GF-D8 (cell line): ENCODE data around the gene MSS51.
A peak's percentile ranks its signal among the peaks of the same experiment; 100 is the strongest.

Experiments
- DNase-seq: peaks from one replicate; lab custom pipeline; 2025; lab: John Stamatoyannopoulos, UW

The MSS51 gene

DNA sequence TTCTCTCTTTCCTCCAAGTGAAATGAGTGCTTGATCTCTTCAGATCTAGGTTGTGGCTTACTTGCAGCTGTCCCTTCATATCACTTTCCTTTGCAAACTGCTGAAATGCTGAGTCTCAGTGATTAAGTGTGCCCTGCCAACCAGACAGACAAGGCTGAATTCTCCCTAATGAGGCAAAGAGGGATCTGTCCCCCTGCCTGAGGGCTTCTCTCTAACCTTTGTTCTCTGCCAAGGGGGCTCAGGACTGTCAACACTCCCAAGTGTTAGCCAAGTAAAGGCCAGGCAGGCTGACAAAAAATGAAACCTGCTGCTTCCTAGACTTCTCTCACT lies at the start of gene MSS51:
TSS of gene MSS51 (minus strand) at position 24 of the 330 bp plus-strand sequence. CDS start 5,277 bp downstream, outside the sequence.
- peak; percentile 54 for DNase-seq

DNA sequence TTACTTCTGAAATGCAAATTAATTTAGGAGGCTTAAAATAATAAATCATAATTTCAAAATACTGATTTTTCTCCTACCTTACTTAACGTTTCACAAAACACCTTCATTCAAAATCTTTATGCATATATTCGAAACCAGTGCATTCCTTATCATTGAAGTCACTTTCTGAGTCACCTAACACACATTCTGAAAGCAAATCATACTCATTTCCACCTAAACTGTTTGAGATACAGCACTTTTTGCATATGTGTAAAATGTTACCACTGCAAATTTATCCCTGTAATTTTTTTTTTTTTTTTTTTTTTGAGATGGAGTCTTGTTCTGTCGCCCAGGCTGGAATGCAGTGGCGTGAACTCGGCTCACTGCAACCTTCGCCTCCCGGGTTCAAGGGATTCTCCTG lies 46.8 kb upstream of the MSS51 start:
- DNase-seq = no peak

DNA sequence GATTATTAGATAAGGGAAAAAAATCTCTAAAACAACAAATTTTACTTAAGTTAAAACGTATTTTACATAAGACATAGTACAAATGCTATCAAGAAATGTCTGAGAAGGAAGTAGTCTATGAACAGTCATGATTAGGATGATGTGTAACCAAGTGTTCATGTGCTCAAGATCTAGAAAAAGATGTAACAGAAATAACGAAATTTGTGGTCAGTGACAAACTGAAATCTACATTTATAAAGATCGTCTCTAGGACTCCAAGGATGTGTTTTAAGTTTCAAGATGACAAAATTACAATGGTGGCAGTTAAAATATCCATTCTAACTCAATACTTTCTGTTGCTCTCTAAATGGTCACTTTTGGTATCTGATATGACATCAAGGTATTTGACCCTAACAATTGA lies 45.3 kb upstream of the MSS51 start:
- DNase-seq = no peak

DNA sequence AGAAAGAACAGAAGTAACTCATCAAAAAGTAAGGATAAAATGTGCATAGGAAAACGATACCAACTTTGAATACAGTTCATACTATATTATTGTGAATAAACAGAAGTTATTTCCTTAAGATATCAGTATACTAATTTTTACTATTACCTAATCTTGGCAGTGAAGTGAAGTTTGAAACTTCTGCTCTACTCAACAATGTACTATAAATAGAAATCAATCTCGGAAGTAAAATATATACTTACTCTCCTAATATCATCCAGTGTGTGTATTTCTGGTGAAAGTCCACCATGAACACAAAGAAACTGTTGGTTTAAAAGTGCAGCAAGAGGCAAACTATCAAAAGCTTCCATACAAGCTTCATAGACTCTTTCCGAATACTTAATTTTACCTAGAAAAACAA lies 37.9 kb upstream of the MSS51 start:
- DNase-seq = no peak

DNA sequence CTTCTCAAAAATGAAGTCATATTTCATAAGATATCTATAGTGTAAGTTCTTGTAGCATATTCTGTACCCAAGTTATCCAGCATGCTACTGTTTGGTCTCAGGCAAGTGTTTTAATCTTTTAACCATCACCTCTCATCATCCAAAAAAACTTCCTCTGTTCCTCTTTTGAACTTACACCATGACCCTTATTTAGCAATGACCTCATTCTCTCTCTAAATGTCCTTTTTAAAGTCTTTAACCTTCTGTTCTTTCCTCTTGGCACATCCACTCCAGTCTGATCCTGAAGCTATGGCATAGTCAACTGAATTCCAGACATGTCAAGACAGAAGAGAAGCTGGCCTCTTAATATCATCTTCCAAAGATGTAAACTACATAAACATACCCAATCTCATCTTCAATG lies 36.2 kb upstream of the MSS51 start:
- no peak for DNase-seq

DNA sequence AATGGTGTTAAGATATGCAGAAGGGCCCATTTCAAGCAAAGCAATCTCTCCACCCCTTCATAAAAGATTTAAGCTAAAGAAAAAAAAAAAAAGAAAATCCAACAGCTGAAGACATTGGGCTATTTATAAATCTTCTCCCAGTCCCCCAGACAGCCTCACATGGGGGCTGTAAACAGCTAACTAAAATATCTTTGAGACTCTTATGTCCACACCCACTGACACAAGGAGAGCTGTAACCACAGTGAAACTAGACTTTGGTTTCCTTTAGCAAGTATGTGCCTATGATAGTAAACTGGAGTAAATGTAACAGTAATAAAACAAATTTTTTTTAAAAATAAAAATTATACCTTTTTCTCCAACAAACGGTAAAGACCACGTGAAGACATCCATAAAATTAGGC lies 33.8 kb upstream of the MSS51 start:
- DNase-seq = no peak

DNA sequence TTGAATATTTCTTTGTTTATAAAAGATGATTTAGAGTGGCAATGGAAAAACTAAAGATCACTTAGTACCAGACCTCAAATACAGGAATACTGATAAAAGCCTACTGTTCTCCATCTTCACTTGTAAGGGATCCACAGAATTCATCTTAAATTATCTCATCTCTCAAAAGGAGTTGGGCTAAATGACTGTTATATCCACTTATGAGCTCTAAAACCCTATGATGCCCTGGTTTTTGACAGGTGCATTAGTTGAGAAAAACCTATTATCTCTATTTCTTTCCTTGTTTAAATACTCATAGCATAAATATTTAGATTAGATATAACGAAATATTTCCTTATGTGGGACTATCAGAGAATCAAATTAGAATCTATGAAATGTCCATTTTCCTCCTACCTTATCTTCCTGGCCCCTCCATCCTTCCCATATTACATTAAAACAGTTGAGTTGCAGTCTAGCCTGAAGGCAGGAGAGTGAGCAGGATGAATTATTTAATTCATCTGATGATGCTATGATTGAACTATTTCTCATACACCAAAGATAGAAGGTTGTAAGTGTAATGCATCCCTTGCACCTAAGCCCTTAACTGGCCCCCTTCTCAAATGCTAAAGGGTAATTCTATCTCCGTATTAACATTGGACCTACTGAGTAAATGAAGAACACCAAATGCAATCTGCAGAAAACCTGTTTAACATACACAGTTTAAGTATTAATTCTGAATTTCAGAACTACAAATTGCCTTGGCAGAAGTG lies 32.8 kb upstream of the MSS51 start:
- no peak for DNase-seq

DNA sequence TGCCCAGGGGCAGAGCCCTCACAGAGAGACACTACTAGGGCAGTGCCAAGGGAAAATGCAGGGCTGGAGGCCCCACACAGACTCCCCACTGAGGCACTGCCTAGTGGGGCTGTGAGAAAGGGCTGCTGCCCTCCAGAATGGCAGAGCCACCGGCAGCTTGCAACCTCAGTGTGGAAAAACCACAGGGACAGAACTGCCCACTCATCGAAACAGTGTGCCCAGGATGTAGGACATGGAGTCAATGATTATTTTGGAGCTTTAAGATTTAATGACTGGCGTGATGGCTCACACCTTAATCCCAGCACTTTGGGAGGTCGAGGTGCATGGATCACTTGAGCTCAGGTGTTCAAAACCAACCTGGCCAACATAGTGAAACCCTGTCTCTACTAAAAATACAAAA lies 27.5 kb upstream of the MSS51 start:
- DNase-seq = no peak

DNA sequence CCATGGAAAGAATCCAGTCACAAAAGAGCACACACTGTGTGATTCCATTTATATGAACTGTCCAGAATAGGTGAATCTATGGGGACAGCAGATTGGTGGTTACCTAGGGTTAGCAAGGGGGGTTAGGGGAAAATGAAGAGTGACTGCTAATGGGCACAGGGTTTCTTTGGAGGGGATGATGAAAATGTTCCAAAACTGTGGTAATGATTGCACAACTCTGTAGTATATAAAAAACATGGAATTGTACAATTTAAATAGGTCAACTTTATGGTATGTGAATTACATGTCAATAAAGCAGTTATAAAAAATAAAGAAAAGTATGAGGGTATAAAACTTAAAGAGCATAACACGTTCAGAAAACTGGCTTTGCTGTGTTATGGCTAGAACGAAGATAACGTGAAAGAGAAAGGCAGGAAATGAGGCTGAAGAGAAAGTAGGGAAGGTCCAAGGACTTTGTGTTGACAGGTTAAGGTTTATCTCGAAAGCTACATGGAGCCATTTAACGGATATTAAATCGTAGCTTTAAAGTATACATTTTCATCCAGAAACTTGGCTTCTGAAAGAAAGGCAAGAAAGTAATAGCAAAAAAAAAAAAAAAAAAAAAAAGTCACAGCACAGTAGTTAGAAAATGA lies 26.4 kb upstream of the MSS51 start:
- no peak for DNase-seq

DNA sequence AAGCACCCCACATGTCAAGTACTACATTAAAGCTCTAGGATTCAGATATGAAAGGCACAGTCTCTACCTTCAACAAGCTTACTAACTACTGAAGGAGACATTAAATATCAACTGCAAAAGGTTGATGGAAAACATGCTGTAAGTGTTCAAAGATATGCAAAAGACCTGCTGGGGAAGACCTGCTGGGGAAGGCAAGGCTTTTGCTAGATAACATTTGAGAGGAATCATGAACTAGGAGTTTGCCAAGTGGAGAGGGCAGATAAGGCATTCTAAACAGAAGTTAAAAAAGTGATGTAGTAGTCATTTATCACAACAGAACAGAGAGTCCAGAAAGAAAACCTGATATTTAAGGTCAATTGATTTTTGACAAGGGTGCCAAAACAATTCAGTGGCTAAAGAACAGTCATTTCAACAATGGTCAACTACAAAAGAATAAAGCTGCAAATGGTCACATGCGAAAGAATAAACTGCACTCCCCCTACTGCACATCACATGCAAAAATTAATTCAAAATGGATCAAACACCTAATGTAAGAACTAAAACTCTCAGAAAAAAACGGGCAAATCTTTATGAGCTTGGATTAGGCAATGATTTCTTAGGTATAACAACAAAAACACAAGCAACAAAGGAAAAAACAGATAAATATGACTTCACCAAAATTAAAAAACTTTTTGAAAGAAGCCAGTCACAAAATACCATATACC lies 23.0 kb upstream of the MSS51 start:
- no peak for DNase-seq

DNA sequence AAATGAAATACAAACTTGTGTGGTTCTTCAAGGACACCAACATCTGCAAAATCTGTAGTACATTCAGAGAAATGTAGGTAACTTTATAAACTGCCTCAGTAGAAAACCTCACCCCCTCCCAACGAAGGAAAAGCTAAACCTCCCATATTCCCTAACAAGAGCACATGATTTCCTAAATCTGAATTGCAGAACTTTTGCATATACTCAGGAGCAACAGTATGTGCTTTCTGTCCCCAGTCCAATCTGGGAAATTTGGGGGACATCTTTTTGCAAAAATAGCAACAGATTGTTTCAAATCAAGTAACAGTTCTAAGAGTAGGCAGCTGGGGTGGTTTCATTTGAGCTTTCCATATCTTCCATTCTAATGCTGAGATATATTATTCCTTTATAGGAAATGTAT lies 15.8 kb upstream of the MSS51 start:
- DNase-seq = no peak

DNA sequence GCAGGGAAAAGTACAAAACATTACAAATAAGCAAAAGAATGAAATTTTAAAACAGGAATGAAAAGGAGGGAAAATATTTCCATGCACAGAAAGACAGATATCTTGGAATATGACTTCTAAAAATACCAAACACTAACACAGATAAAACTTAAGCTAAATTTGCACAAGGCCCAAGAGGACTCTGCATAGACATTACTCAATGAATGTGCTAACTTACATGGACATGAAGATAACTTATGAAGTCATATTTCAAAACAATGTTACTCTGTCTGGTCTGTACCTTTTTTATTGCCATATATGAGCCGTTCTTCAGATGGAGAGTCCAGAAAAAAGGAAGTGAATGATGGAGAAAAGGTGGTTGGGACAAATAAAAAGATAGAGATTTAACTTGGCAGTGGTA lies 15.0 kb upstream of the MSS51 start:
- DNase-seq = no peak

DNA sequence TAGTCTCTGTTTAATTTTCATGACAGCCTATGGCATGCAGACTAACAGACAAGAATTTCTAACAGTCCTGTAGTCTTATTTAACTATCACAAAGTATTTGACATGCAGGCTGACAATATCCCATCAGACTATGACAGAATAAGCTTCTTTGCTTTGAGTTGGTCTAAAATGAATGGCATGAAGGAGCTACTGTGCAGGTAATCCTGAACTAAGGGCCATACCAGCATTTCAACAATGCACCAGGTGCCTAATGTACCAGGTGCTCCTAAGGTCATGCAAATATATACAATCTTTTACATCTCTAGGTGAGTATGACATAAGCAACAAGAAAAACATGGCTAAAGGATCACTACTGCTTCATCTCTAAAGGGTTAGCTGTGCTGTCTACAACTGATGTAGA lies 13.6 kb upstream of the MSS51 start:
- no peak for DNase-seq

DNA sequence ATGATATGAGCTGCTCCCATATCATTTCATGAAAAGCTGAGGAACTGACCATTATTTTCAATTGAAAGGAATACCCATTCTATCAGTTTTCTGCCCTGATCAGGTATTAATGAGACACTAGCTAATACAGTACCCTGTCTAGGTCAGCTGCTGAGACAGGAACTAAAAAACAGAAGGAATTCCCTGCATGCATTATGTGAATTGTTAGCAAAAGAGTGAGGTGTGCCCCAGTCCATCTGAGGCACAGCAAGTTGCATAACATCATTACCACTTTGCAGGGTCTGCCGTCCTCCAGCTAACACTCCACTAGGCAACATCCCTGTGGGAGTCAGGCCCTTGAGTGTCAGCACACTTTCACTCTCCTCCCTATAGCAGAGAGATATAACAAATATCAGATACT lies 11.1 kb upstream of the MSS51 start:
- no peak for DNase-seq

DNA sequence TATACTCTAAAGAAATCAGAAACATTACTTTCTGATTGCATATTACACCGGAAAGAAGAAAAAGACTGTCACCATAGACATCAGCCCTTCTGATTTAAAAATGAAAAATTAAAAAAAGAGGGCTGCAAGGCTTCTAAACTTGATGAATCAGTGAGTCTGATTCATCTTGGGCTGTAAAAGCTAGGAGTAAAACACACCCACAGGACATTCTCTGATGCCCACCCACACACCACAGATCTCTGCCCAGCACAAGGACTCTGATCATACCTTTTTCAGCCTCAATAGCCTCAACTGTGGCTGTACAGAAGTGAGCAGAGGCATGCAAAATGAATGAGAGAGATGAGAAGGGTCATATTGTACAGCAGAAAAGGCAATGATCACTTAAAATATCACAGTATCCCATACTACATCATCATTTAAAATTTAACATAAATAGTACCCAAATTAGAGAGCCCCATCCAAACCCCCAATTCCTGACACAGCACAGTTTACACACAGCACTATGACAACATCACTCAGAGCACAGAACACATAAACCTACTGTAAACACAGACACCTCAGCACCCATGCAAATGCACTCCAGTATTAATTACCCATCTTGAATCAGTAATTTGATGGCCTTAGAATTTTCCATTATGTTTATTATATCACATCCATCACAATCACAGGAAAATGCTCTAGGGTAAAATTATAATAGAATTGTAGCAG lies 6.4 kb upstream of the MSS51 start:
- no peak for DNase-seq

DNA sequence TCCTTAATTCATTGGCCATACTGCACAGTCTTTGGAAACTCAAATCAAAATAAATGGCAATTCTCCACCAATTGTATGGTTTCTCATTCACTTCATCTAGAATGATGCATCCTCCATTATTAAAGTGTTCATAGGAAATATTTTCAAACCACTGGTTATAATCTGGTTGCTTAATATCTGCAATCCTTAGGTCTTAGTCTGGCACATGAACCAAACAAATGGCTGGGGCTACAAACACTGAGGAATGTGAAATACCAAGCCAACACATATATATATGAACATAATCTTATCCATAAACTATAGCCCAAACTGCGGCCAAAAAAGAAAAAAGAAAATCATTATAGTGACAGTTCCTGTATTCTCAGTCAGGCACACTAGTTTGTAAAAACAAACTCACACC lies 5.7 kb upstream of the MSS51 start:
- no peak for DNase-seq

DNA sequence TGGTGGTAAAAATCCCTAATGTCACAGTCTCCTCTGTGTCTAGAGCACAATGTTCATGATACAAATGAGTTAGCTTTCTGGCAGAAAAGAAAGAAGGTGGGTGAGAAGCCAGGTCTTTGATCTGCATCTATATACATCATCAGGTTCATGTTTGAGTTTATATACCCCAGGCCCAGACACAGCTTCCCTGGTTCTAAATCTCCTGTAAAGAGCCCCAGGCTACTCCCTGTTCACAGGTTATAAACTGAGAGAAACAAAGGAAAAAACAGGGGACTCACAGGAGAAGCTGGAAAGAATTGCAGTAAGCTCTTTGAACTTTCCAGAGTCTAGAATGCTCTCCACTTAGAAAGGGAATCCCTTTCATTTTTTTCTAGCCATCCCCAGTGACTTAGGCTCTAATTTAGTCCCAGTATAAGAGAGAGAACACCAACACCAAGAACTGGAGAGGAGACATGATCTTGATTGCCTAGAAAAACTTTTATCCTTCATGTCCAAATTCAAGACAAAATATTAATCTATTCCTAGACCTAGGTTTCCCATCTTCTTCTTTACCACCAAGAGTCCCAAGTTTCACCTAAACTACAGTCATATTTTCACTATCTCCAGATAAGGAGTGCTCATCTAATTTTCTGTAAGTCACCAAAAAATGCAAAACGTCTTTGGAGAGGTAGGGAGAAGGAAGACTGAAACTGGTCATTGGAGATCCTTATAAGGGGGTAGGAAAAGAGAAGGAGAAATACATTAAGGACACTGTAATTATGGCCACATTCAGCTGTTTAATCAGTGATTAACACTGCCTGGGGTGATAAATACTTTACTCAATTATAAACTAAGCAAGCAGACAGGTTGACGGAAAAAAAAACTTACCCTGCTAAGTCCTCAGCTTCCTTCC lies 469 bp downstream of the MSS51 start:
- DNase-seq = no peak

DNA sequence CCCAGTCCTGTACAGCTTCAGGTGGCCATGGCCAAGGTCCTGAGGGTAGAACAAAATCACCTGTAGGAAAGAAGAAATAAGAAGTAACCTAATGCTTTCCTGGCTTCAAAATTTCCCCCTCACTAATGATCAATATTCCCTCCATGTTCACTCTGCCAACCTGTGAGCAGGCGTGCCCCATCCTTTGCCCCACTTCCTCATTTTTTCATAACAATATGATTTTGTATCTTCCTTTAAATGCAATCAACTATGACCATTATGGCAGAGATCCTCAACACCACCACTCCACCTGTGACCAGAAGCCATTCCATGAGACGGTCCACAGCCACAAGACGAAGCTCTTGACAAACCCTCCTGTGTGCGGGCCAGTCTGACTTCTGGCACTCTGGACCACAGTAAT lies 7.0 kb downstream of the MSS51 start:
- no peak for DNase-seq

DNA sequence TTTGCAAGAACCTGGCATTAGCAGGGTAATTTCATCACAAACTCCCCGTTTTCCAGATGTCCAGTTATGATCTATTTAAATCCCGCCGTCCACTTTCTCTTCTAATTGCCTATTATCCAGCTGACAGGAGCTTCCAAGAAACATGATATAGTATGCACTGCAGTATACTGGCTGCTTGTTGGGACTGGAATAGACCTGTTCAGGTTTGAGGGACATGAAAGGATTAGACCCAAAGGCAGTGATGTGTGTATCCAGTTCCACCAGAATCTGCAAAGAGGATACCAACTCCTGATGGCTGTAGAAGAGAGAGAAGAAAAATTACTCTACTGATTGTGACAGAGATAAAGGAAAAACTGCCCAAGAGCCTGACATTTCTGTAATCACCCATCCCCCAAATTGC lies 8.9 kb downstream of the MSS51 start:
- no peak for DNase-seq

DNA sequence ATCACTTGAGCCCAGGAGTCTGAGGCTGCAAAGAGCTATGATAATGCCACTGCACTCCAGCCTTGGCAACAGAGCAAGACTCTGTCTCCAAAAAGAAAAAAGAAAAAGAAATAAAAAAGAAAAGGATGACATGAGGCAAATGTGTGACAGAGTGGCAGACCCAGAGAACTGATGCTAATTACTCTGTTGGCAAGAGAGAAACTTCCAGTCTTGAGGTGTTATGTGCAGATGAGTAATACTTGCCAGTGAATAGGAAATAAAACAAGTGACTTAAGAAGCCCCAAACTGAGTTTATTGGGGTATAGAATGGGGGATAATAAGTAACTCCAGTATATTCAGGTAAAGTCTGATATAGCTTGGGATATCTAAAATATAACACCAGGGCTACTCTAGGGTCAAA lies 10.1 kb downstream of the MSS51 start:
- DNase-seq = no peak

DNA sequence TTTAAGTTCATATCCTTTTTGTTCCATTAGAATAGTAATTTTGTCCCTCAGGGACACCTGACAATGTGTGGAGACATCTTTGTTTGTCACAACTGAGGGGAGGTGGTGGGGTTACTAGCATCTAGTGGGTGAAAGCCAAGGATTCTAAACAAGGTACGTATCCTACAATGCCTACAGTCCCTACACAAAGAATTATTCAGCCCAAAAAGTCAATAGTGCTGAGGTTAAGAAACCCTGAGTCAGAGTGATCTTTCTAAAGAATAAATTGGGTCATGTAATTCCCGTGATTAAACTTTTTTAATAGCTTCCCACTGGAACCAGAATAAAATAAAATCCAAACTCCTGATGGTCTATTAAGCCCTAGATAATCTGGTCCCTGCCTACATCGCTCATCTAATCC lies 16.8 kb downstream of the MSS51 start:
- DNase-seq = no peak
